Measurements from ENCODE around the gene CSNK1G1.

GRCh38 chr15:64343841-64344240 is 12.1 kb downstream of the CSNK1G1 start:
- TF ChIP-seq CTCF (IDR thresholded peaks at IDR 0.05; ENCODE audit: insufficient read depth, low read length, poor library complexity, severe bottlenecking) = no peak
- TF ChIP-seq EZH2phosphoT487 (conservative IDR thresholded peaks at IDR 0.05; ENCODE audit: low read length) = no peak
